MM.1S (cell line): ENCODE data around the gene KRT79.

Experiments
- DNase-seq: peaks from one replicate; pipeline ENCODE4 v3.0.0-alpha.2; 2015
- H2AFZ ChIP-seq: fragments of 300-600 bp; sonication (generic); 2 replicates; pipeline ENCODE4 v1.6.0; 2016; ENCODE audit warnings: antibody characterized with exemption, low read length
- H3F3A ChIP-seq: fragments of 300-600 bp; sonication (generic); 2 replicates; pipeline ENCODE4 v1.6.1; 2016; ENCODE audit warnings: mild to moderate bottlenecking, antibody characterized with exemption, low read length, moderate library complexity, mixed read lengths; ENCODE audit not compliant: insufficient read depth
- H3K27ac ChIP-seq: fragments of 300-600 bp; sonication (generic); 2 replicates; pipeline ENCODE4 v1.5.1; 2016; ENCODE audit warnings: mild to moderate bottlenecking, low read length
- H3K27me3 ChIP-seq: fragments of 300-600 bp; sonication (generic); replicated peaks from 2 replicates; pipeline ENCODE4 v1.6.0; 2016; ENCODE audit warnings: low read length; ENCODE audit not compliant: insufficient read depth
- H3K36me3 ChIP-seq: fragments of 300-600 bp; sonication (generic); replicated peaks from 2 replicates; pipeline ENCODE4 v1.6.1; 2016; ENCODE audit warnings: mild to moderate bottlenecking, low read length, mixed read lengths; ENCODE audit not compliant: insufficient read depth
- H3K4me1 ChIP-seq: fragments of 300-600 bp; sonication (generic); 2 replicates; pipeline ENCODE4 v1.6.1; 2016; ENCODE audit warnings: low read length, mixed read lengths
- H3K4me2 ChIP-seq: fragments of 300-600 bp; sonication (generic); 2 replicates; pipeline ENCODE4 v1.6.0; 2016; ENCODE audit warnings: low read depth, low read length
- H3K4me3 ChIP-seq: fragments of 300-600 bp; sonication (generic); 2 replicates; pipeline ENCODE4 v1.5.1; 2016; ENCODE audit warnings: low read length, mixed read lengths
- H3K79me2 ChIP-seq: fragments of 300-600 bp; sonication (generic); 2 replicates; pipeline ENCODE4 v1.6.1; 2016; ENCODE audit warnings: mixed run types, low read length, mixed read lengths
- H3K9ac ChIP-seq: fragments of 300-600 bp; sonication (generic); 2 replicates; pipeline ENCODE4 v1.6.1; 2016; ENCODE audit warnings: low read length, mixed read lengths
- H3K9me2 ChIP-seq: fragments of 300-600 bp; sonication (generic); replicated peaks from 2 replicates; pipeline ENCODE4 v1.6.1; 2016; ENCODE audit warnings: mild to moderate bottlenecking, low read length, mixed read lengths; ENCODE audit not compliant: insufficient read depth
- H3K9me3 ChIP-seq: fragments of 300-600 bp; sonication (generic); replicated peaks from 2 replicates; pipeline ENCODE4 v1.6.1; 2016; ENCODE audit warnings: mild to moderate bottlenecking, low read length, mixed read lengths; ENCODE audit not compliant: insufficient read depth
- H4K20me1 ChIP-seq: fragments of 300-600 bp; sonication (generic); 2 replicates; pipeline ENCODE4 v1.6.1; 2016; ENCODE audit warnings: mild to moderate bottlenecking, low read length, moderate library complexity, mixed read lengths; ENCODE audit not compliant: insufficient read depth
- CTCF ChIP-seq: fragments of 300-600 bp; sonication (generic); IDR thresholded peaks from 2 replicates; pipeline ENCODE4 v1.5.1; 2016; ENCODE audit warnings: antibody characterized with exemption, low read length, mixed read lengths
- EZH2 ChIP-seq: fragments of 300-600 bp; sonication (generic); optimal IDR thresholded peaks from 2 replicates; pipeline ENCODE3; 2017; ENCODE audit warnings: low read depth, mild to moderate bottlenecking, antibody characterized with exemption, low read length, mixed read lengths
- EZH2phosphoT487 ChIP-seq: fragments of 300-600 bp; sonication (generic); IDR thresholded peaks from 2 replicates; pipeline ENCODE4 v1.6.1; 2018; ENCODE audit warnings: antibody characterized with exemption, low read length

KRT79 gene

DNA sequence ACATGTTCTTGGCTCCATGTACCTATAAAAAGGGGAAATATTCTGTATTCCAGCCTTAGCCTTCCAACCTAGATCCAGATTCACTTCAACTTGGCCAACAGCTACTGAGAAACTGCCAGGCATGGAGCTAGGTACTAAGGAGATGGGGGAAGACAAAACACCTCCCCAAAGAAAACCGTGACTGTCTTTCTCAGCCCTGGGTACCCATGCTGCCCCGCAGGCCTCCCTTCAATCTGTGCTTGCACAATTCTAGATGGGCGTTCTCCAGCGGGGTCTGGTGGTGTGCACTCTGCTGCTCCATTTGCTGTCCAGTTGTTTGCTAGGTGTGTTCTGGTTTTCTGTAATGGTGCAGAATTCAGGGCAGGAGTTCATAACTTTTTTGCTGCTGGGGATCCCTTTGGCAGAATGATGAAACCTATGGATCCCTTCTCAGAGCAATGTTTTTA is 19.4 kb downstream of the KRT79 start:
- Histone ChIP-seq H3K27me3 (peaks cover 85% of the 10 kb centered on the region), H3K9ac (no peak overlapping the region), H3K9me2 (no peaks in the 10 kb centered on the region), H4K20me1 (no peaks in the 10 kb centered on the region), H3K36me3 (no peaks in the 10 kb centered on the region), H3K4me2 (no peak overlapping the region), H3F3A (no peaks in the 10 kb centered on the region), H3K4me3 (no peak overlapping the region), H2AFZ (no peak overlapping the region), H3K79me2 (no peaks in the 10 kb centered on the region), H3K4me1 (no peaks in the 10 kb centered on the region), H3K27ac (no peak overlapping the region), H3K9me3 (no peaks in the 10 kb centered on the region)
- no peak for TF ChIP-seq CTCF
- no peak for TF ChIP-seq EZH2
- DNase-seq = no peak

DNA sequence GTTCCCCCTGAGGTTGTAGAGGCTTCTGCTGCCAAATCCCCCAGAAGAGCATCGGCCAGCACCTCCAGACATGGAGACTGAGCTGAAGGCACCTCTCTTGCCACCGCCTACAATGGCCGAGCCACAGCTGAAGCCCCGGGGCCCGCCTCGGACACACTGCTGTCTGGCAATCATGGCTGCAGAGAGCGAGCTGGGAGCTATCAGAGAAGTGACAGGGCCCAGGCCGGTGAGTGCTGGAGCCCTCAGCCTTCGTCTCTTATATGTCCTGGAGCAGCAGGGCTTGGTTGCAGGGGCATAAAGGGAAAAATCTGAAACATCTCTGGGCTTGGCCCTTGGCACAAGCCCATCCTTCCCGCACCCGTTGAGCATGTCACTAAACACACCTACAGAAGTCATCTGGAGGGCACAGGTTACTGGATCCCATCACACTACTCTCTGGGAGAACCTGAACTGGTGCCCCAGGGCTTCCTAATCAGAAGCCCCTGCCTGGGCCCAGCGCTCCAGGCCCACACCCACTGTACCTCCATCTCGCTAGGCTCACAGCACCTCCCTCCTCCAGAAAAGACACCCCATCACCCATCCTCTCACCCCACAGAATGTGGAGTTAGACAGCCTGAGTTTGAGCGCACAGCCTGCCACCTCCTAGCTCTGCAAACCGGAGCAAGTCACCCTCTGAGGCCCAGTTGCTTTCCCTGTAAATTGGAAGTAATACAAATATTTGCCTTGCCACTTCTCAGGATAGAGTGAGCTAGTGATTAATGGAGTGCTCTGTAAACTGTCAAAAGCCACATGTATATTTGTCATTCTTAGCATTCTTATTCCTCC is 20.0 kb downstream of the KRT79 start, which contains the start of gene KRT4:
TSS of gene KRT4 (minus strand) at position 232 of the 825 bp plus-strand sequence. CDS start at position 174, 58 bp downstream.
- TF ChIP-seq EZH2phosphoT487 = no peak
- TF ChIP-seq CTCF = no peak
- no peak for TF ChIP-seq EZH2
- Histone ChIP-seq H3K36me3 (no peaks in the 10 kb centered on the region), H3K4me3 (no peak within 1 kb of the TSS), H3F3A (no peaks in the 10 kb centered on the region), H3K79me2 (no peaks in the 10 kb centered on the region), H3K4me1 (no peaks in the 10 kb centered on the region), H3K9me3 (no peaks in the 10 kb centered on the region), H3K9me2 (no peaks in the 10 kb centered on the region), H4K20me1 (no peaks in the 10 kb centered on the region), H3K27ac (no peak within 1 kb of the TSS), H2AFZ (no peak within 1 kb of the TSS), H3K9ac (no peak within 1 kb of the TSS), H3K27me3 (peaks cover 85% of the 10 kb centered on the region), H3K4me2 (no peak within 1 kb of the TSS)
- DNase-seq = no peak

DNA sequence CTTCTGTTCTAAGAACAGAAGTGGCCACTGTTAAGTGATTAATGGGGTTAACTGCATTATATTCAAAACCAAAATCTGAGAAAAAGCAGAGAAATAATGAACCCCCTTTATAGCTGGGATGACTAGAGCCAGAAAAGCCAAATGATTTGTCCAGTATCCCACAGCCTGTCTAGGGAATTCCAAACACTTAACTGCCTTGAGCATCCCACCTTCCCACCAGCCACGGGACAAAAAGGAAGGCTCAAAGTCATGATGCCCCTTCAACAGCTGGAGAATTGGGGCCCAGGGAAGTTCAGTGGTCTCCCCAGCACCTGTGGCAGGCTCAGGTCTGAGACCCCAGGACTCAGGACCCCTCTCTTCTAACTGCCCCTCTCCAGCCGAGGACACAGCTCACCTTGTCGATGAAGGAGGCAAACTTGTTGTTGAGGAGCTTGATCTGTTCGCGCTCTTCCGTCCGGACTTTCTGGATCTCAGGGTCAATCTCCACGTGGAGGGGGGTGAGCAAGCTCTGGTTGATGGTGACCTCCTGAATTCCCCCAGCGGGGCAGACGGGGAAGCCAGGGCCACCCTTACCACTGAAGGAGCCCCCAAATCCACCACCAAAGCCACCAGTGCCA is 20.8 kb downstream of the KRT79 start:
- no peak overlapping the region for H3K9ac ChIP-seq
- H3K4me3 ChIP-seq = no peak overlapping the region
- TF ChIP-seq EZH2 = no peak
- TF ChIP-seq CTCF = no peak
- no peak for TF ChIP-seq EZH2phosphoT487
- peaks cover 85% of the 10 kb centered on the region for H3K27me3 ChIP-seq
- no peaks in the 10 kb centered on the region for H3K79me2 ChIP-seq
- H3F3A ChIP-seq = no peaks in the 10 kb centered on the region
- no peak for DNase-seq
- no peaks in the 10 kb centered on the region for H3K9me3 ChIP-seq
- H2AFZ ChIP-seq = no peak overlapping the region
- no peak overlapping the region for H3K27ac ChIP-seq
- no peak overlapping the region for H3K4me2 ChIP-seq
- no peaks in the 10 kb centered on the region for H3K9me2 ChIP-seq
- no peaks in the 10 kb centered on the region for H3K36me3 ChIP-seq
- H4K20me1 ChIP-seq = no peaks in the 10 kb centered on the region
- H3K4me1 ChIP-seq = no peaks in the 10 kb centered on the region
